ENCODE data around the gene ABCC8.

ABCC8 gene

DNA sequence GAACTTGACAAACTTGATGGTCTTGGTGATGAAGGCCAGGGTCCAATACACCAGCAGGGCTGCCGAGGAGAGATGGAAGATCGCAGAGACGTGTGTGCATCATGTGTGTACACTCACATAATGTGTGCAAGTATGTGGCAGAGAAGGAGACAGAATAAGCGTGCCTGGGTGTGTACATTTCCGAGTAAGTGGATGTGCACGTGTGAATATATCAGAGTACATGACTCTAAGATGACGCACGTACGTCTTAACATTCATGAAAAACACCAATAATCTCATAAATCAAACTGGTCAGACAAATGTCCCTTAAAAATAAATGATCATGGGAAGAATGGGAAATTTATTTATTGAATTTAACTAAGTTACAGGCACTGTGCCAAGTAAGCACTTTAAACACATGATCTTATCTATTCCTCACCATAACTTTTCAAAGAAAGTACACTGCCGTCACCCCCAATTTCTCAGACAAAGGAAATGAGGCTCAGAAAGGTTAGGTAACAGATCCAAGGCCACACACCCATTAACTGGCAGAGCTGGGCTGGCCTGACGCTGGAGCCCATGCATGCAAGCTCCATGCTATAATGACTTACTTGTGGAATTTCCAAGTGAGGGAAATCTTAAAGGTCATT, 13.0 kb downstream of the ABCC8 start:
- no peak for DNase-seq

DNA sequence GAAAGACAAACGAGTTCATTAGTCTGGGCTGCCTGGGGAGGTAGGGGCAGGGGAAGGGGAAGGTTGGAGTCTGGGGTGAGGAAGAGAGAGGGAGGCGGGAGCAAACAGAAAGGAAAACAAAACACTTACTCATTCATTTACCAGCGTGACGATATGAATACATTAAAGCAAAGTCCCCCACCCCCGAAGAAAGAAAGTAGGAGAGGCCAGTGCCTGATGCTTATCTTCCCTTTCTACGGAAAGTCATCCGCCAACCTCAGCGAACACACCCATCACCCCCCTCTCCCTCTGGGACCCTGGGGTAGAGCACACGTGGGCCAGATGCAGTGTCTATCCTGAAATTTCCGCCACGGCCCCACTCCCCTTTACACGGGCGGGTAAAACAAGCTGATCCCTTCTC, 13.7 kb downstream of the ABCC8 start:
- DNase-seq, result no peak

- no peak for DNase-seq
Measured at GRCh38 chr11:17460406-17460805, 16.2 kb downstream of the ABCC8 start.

DNA sequence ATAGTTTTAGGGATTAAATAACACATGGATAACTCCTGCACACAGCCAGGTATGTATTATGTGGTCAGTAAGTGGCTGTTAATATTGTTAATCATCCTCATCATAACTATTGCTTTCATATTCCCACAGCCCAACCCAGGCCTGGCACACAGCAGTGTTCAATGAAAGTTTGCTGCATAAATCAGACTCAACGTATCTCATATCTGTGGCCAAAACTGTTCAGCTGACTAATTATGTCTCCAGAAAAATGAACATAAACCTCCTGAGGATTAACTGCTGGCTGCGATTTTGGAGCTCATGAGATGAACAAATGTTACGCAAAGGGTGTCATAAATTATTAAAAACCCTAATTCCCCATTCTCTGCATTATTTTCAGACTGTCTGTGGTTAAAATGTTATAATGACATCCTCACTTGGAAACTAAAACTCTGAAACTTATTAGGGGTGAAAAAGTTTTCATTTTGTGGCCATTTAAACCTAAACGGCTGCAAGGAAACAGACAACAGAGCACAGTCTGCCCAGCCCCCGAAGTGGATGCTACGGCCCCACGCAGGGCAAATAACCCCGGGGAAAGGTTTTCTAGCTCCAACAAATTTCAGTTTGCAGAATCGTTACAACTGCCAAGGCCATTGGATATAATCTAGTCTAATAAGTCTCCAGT, 17.3 kb downstream of the ABCC8 start:
- no peak for DNase-seq

GRCh38 chr11:17458268-17458667, 18.4 kb downstream of the ABCC8 start:
- no peak for DNase-seq

- DNase-seq, result no peak
Measured at GRCh38 chr11:17457396-17458173, 19.1 kb downstream of the ABCC8 start.

GRCh38 chr11:17452668-17453067, 24.0 kb downstream of the ABCC8 start:
- DNase-seq, result no peak

GRCh38 chr11:17449158-17449557, 27.5 kb downstream of the ABCC8 start:
- no peak for DNase-seq

- DNase-seq, result no peak
Measured at GRCh38 chr11:17446482-17446881, 30.2 kb downstream of the ABCC8 start.

- no peak for DNase-seq
Measured at GRCh38 chr11:17445240-17445795, 31.3 kb downstream of the ABCC8 start.

GRCh38 chr11:17443926-17444690, 32.5 kb downstream of the ABCC8 start:
- DNase-seq, result no peak

GRCh38 chr11:17443423-17443822, 33.2 kb downstream of the ABCC8 start:
- DNase-seq, result no peak

- no peak for DNase-seq
Measured at GRCh38 chr11:17443000-17443399, 33.6 kb downstream of the ABCC8 start.

DNA sequence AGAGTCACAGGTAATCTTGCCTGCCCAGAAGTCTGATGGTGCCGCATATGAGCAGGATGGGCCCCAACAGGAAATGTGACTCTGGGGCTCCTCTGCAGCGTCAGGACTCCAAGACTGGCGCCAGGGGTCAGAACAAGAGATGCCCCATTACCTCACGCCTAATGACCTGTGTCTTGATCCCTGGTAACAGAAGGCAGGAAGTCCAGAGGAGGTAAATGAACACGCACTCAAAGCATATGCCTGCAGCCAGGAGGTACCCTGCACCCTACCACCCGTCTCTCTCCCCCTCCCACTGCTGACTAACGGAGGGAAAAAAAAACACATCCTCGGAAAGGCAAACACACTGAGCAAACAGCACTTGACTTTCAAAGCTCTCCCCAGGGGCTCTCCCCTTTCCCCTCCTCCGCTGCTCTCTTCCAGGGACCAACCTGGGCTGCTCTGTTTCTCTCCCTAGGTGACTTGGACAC, 37.3 kb downstream of the ABCC8 start:
- no peak for DNase-seq

DNA sequence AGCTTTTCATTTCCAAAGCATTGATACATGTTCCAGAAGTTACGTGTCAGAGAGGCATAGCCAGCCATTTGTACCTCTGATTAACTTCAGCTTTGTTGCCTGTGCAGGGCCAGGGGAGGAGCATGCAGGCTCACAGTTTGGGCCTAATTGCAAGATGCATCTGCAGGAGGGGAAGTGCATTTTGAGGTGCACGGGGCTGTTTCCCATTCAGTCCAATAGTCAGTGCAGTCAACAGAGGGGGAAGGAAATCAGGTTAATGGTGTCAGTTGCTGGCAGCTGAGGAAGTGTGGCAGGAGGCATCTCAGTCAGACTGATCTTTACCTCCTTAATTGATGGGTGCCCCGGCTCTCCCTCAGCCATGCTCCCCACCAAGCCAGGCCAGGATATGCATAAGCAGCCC, 39.3 kb downstream of the ABCC8 start:
- no peak for DNase-seq

DNA sequence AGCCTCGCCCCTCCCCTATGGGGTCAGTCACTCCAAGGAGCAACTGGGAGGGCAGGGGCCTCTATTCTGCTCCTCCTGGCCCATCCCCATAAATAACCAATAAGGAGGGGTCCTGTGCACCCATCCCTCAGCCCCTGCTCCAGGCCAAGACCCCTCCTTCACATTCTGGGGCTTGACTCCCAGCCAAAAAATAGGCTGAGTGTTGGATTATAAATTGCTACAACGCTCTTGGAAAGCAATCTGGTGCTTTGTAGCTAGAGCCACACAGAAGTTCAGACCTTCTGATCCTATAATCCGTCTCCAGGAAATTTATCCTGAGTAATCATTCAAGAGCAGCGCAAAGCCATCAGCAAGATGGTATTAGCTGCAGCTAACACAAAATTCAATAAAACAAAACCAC, 42.5 kb downstream of the ABCC8 start:
- DNase-seq, result no peak

- no peak for DNase-seq
Measured at GRCh38 chr11:17432002-17432401, 44.6 kb downstream of the ABCC8 start.

- no peak for DNase-seq
Measured at GRCh38 chr11:17431139-17431538, 45.5 kb downstream of the ABCC8 start.

- DNase-seq, result no peak
Measured at GRCh38 chr11:17430616-17431015, 46.0 kb downstream of the ABCC8 start.

GRCh38 chr11:17428925-17429324, 47.7 kb downstream of the ABCC8 start:
- DNase-seq, result no peak

DNA sequence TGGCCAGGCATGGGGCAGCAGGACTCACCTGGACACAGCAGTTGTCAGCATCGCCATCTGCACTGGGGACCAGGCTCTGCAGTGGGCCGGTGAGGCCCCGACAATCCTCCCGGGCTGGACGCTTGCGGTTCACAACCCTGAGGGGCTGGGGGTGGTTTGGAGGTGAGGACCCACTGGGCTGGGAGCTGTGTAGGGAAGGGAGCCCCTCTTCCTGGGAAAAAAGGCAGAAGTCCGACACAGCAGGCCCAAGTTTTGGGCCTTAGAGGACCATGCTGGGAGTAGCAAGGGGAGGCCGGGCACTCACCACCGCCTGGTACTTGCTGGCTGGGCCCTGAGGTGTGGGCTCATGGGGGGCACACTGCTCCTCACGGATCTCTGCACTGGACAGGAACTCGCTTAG, 48.4 kb downstream of the ABCC8 start:
- DNase-seq, result no peak

DNA sequence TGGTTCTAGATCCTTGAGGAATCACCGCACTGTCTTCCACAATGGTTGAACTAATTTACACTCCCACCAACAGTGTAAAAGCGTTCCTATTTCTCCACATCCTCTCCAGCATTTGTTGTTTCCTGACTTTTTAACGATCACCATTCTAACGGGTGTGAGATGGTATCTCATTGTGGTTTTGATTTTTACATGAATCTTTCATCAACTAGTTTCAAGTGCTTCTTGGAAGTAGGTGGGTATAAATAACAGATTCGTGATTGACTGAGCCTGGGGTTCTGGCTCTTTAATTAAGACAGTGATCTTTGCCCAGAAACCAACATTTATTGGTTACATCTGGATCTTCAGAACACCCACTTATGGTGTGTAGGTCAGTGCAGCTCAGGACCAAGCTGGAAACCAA, 50.4 kb downstream of the ABCC8 start:
- peak; percentile 35 for DNase-seq

All from GF-D8 (cell line).